ENCODE results near the gene NLGN1. TPM values are rescaled to one million over a fixed set of nuclear protein-coding genes. Genes with fewer than 3 reads are reported as not detected.

NLGN1 gene
- total RNA-seq, 4 donors from 2014 or later: 0.80 to 4.4 (median 1.8) TPM

GRCh38 chr3:174232658-174233429 lies 835.3 kb downstream of the NLGN1 start:
- 90 to 93% methylated on average over 12 of the region's 12 CpGs for WGBS, 2 donors
- H3K4me3 ChIP-seq (ENCODE audit: low read depth, poor library complexity, severe bottlenecking): no peak overlapping the region
- intact Hi-C loops (cut with DNase I; ENCODE audit: low total_unique reads): no loop called here
- DNase-seq (ENCODE audit: low spot score in 2 of 2): no peak
- TF ChIP-seq POLR2A (IDR thresholded peaks at IDR 0.05): no peak
- no peak for TF ChIP-seq CTCF (IDR thresholded peaks at IDR 0.05)

DNA sequence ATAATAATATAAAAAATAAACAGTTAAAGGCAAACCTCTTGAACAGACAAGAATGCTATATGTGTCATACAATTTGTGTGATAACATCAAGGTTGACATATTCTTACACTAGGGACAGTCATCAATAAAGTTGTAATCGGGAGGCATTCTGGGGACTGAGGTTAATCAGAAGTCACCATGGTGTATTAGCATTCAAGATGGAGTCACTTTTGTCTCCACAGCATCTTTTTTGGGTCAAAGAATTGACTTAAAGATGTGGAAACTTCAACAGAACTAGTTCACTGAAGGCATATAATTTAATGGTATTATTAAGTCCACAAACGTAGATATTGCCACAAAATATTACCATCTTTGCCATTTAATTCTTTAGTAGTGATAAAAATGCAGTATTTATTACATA lies 836.0 kb downstream of the NLGN1 start:
- WGBS, 2 donors: 94 to 95% methylated on average over 2 of the region's 2 CpGs
- no peak overlapping the region for H3K4me3 ChIP-seq (ENCODE audit: low read depth, poor library complexity, severe bottlenecking)
- no peak for DNase-seq (ENCODE audit: low spot score in 2 of 2)
- intact Hi-C loops (cut with DNase I; ENCODE audit: low total_unique reads): no loop called here
- TF ChIP-seq CTCF (IDR thresholded peaks at IDR 0.05) (no peak), POLR2A (IDR thresholded peaks at IDR 0.05) (no peak)

DNA sequence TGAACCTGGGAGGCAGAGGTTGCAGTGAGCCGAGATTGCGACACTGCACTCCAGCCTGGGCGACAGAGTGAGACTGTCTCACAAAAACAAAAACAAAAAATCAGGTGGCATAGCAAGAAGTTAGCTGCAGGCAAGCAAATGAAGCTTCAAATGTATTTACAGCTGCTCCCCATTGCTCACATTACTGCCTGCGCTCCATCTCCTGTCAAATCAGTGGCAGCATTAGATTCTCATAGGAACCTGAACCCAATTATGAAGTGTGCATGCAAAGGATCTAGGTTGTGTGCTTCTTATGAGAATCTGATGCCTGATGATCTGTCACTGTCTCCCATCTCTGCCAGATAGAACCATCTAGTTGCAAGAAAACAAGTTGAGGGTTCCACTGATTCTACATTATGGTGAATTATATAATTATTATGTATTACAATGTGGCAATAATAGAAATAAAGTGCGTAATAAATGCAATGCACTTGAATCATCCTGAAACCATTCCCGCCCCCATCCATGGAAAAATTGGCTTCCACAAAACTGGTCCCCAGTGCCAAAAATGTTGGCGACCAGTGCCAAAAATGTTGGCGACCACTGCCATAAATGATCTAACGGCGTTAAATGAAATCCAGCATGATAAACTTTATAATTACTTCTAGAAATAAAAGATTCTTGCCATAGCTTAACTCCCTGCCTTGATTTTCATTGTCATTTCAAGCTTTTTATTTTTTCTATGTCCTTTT lies 844.9 kb downstream of the NLGN1 start:
- TF ChIP-seq POLR2A (IDR thresholded peaks at IDR 0.05) (no peak), CTCF (IDR thresholded peaks at IDR 0.05) (no peak)
- WGBS, 2 donors: 66% methylated on average over 10 of the region's 10 CpGs
- H3K4me3 ChIP-seq (ENCODE audit: low read depth, poor library complexity, severe bottlenecking): no peak overlapping the region
- DNase-seq (ENCODE audit: low spot score in 2 of 2): no peak
- intact Hi-C loops (cut with DNase I; ENCODE audit: low total_unique reads): no loop called here

DNA sequence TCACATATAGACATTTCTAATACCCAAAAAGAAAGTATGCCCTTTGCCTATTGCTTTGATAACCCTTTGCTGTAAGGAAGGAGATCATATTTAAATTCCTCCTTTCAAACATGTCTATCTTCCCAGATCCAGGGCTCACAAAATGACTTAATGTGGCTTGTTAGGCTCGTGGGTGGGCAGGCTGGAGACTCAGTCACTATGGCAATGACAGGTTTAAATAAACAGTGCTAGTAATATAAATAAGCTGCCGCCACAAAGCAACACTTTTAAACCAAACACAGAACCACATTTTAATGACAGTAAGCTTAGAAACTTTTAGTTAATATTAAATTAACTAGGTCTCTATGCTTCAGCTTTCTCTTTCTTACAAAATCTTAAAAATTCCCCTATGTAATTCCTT lies 845.6 kb downstream of the NLGN1 start:
- no peak overlapping the region for H3K4me3 ChIP-seq (ENCODE audit: low read depth, poor library complexity, severe bottlenecking)
- WGBS, 2 donors: 30 to 35% methylated on average over 2 of the region's 2 CpGs
- no peak for TF ChIP-seq CTCF (IDR thresholded peaks at IDR 0.05)
- TF ChIP-seq POLR2A (IDR thresholded peaks at IDR 0.05): no peak
- intact Hi-C loops (cut with DNase I; ENCODE audit: low total_unique reads): no loop called here
- DNase-seq (ENCODE audit: low spot score in 2 of 2): no peak

GRCh38 chr3:174247687-174248152 lies 850.2 kb downstream of the NLGN1 start:
- no peak for TF ChIP-seq CTCF (IDR thresholded peaks at IDR 0.05)
- DNase-seq (ENCODE audit: low spot score in 2 of 2): no peak
- intact Hi-C loops (cut with DNase I; ENCODE audit: low total_unique reads): no loop called here
- no peak overlapping the region for H3K4me3 ChIP-seq (ENCODE audit: low read depth, poor library complexity, severe bottlenecking)
- 31 to 36% methylated on average over 1 of the region's 1 CpG for WGBS, 2 donors

Measured in lower leg skin (tissue), 4 donors.